A549 treated with RU486 at 1 μM for 4 hours (cell line): Measurements from ENCODE around the gene SMARCD3. TPM values are rescaled to one million over a fixed set of nuclear protein-coding genes. Genes with fewer than 3 reads are reported as not detected.

Experiments
- total RNA-seq: library from RNA; stranded (reverse); fragments of 200-300 nt; extraction: Qiagen RNA extraction; gene quantifications from 5 replicates; pipeline ENCODE4 v1.2.3, GENCODE V29; 2022; ENCODE audit warnings: low read depth

The SMARCD3 gene
- 9.3 to 11.4 TPM (median 10.4 TPM) in 5 replicates for total RNA-seq

GRCh38 chr7:151248346-151249033 lies at the start of gene SMARCD3:
Gene SMARCD3, minus strand, starts transcription at chr7:151248694. Its CDS starts 132 bp downstream, at chr7:151248562.

GRCh38 chr7:151232091-151232916 lies 16.2 kb downstream of the SMARCD3 start, which contains the start of gene CHPF2:
Gene CHPF2, plus strand, starts transcription at chr7:151232483. Its CDS starts 1,529 bp downstream, at chr7:151234012.

GRCh38 chr7:151226875-151227782 lies 21.4 kb downstream of the SMARCD3 start, which contains the start of gene ABCF2:
Gene ABCF2, minus strand, starts transcription at chr7:151227205. Its CDS starts 747 bp downstream, at chr7:151226458.

GRCh38 chr7:151210087-151210854 lies 38.2 kb downstream of the SMARCD3 start, which contains the start of gene H2BK1:
Gene H2BK1, minus strand, starts transcription at chr7:151210488. Its CDS starts 170 bp downstream, at chr7:151210318.

Other genes with a start within 250 kb of the SMARCD3 start
- gene ATG9B, start 224.2 kb downstream of the SMARCD3 start, total RNA-seq, result 0.62 to 1.1 TPM (median 0.87 TPM) in 5 replicates
- 31.5 to 51.8 TPM (median 48.0 TPM) in 5 replicates for gene ABCB8, start 220.2 kb downstream of the SMARCD3 start, total RNA-seq
- 5.7 to 12.6 TPM (median 12.2 TPM) in 5 replicates for gene ASIC3, start 200.2 kb downstream of the SMARCD3 start, total RNA-seq
- gene CDK5, start 190.8 kb downstream of the SMARCD3 start, total RNA-seq, result 32.1 to 37.0 TPM (median 34.9 TPM) in 5 replicates
- gene SLC4A2, start 189.1 kb downstream of the SMARCD3 start, total RNA-seq, result 182 to 287 TPM (median 275 TPM) in 5 replicates
- gene FASTK, start 167.9 kb downstream of the SMARCD3 start, total RNA-seq, result 48.1 to 80.5 TPM (median 74.4 TPM) in 5 replicates
- gene TMUB1, start 165.2 kb downstream of the SMARCD3 start, total RNA-seq, result 32.4 to 64.6 TPM (median 50.8 TPM) in 5 replicates
- 43.6 to 72.2 TPM (median 61.9 TPM) in 5 replicates for gene AGAP3, start 162.2 kb downstream of the SMARCD3 start, total RNA-seq
- 0.17 to 0.45 TPM in 2 of 5 replicates, not detected in the others for gene GBX1, start 81.0 kb downstream of the SMARCD3 start, total RNA-seq
- not detected in 5 replicates for gene ASB10, start 61.4 kb downstream of the SMARCD3 start, total RNA-seq
- not detected in 5 replicates for gene H2BK1, start 38.2 kb downstream of the SMARCD3 start, total RNA-seq
- gene ABCF2, start 21.5 kb downstream of the SMARCD3 start, total RNA-seq, result 63.8 to 70.3 TPM (median 68.4 TPM) in 5 replicates
- 35.6 to 52.0 TPM (median 45.6 TPM) in 5 replicates for gene CHPF2, start 16.2 kb downstream of the SMARCD3 start, total RNA-seq
- gene NUB1, start 93.1 kb upstream of the SMARCD3 start, total RNA-seq, result 37.8 to 55.9 TPM (median 41.3 TPM) in 5 replicates
- gene WDR86, start 161.3 kb upstream of the SMARCD3 start, total RNA-seq, result 0.18 to 0.22 TPM (median 0.19 TPM) in 3 of 5 replicates, not detected in the others
- gene CRYGN, start 191.4 kb upstream of the SMARCD3 start, total RNA-seq, result not detected in 5 replicates